Measurements from ENCODE around the gene SLC6A2. TPM values are rescaled to one million over a fixed set of nuclear protein-coding genes. Genes with fewer than 3 reads are reported as not detected.

Gene SLC6A2
- total and polyA plus RNA-seq, 9 of the 15 experiments (the other 6 are each of a cell fraction or from before 2014, with no cell fraction given): not detected

- FAIRE-seq: no peak
- ATAC-seq: no peak
- no peaks in the 10 kb centered on the region for H3K9me3 ChIP-seq (replicated peaks; ENCODE audit: control insufficient read depth, insufficient read depth, low read depth, low read length)
- CTCF ChIA-PET (ENCODE audit: low intra/inter-chr PET ratio): no interaction called here
- DNase-seq (ENCODE audit: extremely low read depth in 1 of 4, low spot score in 3 of 4): no peak
- H3K27ac ChIP-seq (ENCODE audit: extremely low read depth, low read depth, low read length): no peak overlapping the region
- no peak overlapping the region for H3K4me3 ChIP-seq
- in situ Hi-C loops (cut with MboI) (no loop called here), intact Hi-C loops (cut with micrococcal nuclease) (no loop called here)
- POLR2A ChIA-PET: no interaction called here
- no TSS peak for BruUV-seq (replicated peaks)
- H3K4me2 ChIP-seq (ENCODE audit: insufficient read depth, low read length): no peak overlapping the region
- H2AFZ ChIP-seq (ENCODE audit: low read depth, low read length): no peak overlapping the region
- peaks cover 0 to 25% of the 10 kb centered on the region in 2 experiments; a peak in 2 of 5 replicates for H3K27me3 ChIP-seq (ENCODE audit: control insufficient read depth in 2 of 2, insufficient read depth in 2 of 2, low read length in 2 of 2)
- H3K79me2 ChIP-seq (ENCODE audit: control insufficient read depth, insufficient read depth, low read length): no peaks in the 10 kb centered on the region
- H3K4me1 ChIP-seq (replicated peaks in 1 of 2; ENCODE audit: control insufficient read depth in 2 of 2, insufficient read depth in 2 of 2, low read length in 2 of 2): no peaks in the 10 kb centered on the region
- H3K36me3 ChIP-seq (ENCODE audit: control insufficient read depth, insufficient read depth, low read length): no peaks in the 10 kb centered on the region
- H3K9ac ChIP-seq (ENCODE audit: insufficient read depth in 1 of 2, low read depth in 2 of 2, low read length in 2 of 2): no peak overlapping the region
- 2% methylated on average over 7 of the region's 7 CpGs for WGBS (ENCODE audit: insufficient coverage, low coverage, missing lambda C conversion rate)
- H4K20me1 ChIP-seq (replicated peaks; ENCODE audit: control insufficient read depth, insufficient read depth, low read length): no peaks in the 10 kb centered on the region
- no peaks in the 10 kb centered on the region for H3K9me1 ChIP-seq (ENCODE audit: control insufficient read depth, insufficient read depth, low read length)
- TF ChIP-seq EZH2 (IDR thresholded peaks at IDR 0.05; ENCODE audit: borderline replicate concordance, low read depth, low read length): no peak
- TF ChIP-seq ZNF707 (CRISPR knock-in tag; conservative IDR thresholded peaks at IDR 0.05): no peak
- no peak for TF ChIP-seq EHMT2 (IDR thresholded peaks at IDR 0.05)
- TF ChIP-seq STAG1 (CRISPR knock-in tag; IDR thresholded peaks at IDR 0.05; ENCODE audit: borderline replicate concordance): no peak
- TF ChIP-seq HNRNPK (IDR thresholded peaks at IDR 0.05; ENCODE audit: low read depth, low read length, poor library complexity, severe bottlenecking): no peak
- TF ChIP-seq KLF16 (IDR thresholded peaks at IDR 0.05): no peak
- TF ChIP-seq ATF7 (IDR thresholded peaks at IDR 0.05): no peak
- TF ChIP-seq ZBTB8A (IDR thresholded peaks at IDR 0.05; ENCODE audit: partially characterized antibody): no peak
- no peak for TF ChIP-seq AFF4 (CRISPR knock-in tag; IDR thresholded peaks at IDR 0.05)
- TF ChIP-seq ZNF134 (CRISPR knock-in tag; conservative IDR thresholded peaks at IDR 0.05): no peak
- TF ChIP-seq ZNF518B (CRISPR knock-in tag; IDR thresholded peaks at IDR 0.05): no peak
- no peak for TF ChIP-seq ZNF696 (CRISPR knock-in tag; conservative IDR thresholded peaks at IDR 0.05)
- TF ChIP-seq ZFX (CRISPR knock-in tag; IDR thresholded peaks at IDR 0.05): no peak
- no peak for TF ChIP-seq ZKSCAN8 (CRISPR knock-in tag; IDR thresholded peaks at IDR 0.05)
- no peak for TF ChIP-seq FIP1L1 (IDR thresholded peaks at IDR 0.05; ENCODE audit: low read depth, low read length, poor library complexity, severe bottlenecking)
Measured at GRCh38 chr16:55678161-55678821, 22.5 kb downstream of the SLC6A2 start.

Measured in K562 (cell line).